Coronary artery (tissue), 2 donors: ENCODE measurements around the gene GASK1A.

Experiments used
- DNase-seq: peaks from one replicate; pipeline ENCODE4 v3.0.0-alpha.2; 2017; ENCODE audit warnings: low spot score
- H3K27ac ChIP-seq, 2 donors: fragments of 200-600 bp; sonication (generic); one replicate each; pipeline ENCODE4 v1.5.1; 2016 to 2019
- H3K4me3 ChIP-seq: fragments of 200-600 bp; sonication (generic); 2 replicates; pipeline ENCODE4 v1.5.1; 2016; ENCODE audit warnings: mild to moderate bottlenecking, moderate library complexity
- CTCF ChIP-seq: fragments of 200-600 bp; sonication (generic); IDR thresholded peaks from one replicate; pipeline ENCODE4 v1.5.1; 2019; ENCODE audit warnings: antibody characterized with exemption

Gene GASK1A

GRCh38 chr3:43010638-43011037 is 31.5 kb downstream of the GASK1A start:
- H3K27ac ChIP-seq: no peak overlapping the region
- DNase-seq: no peak
- no peak for TF ChIP-seq CTCF
- no peak overlapping the region for H3K4me3 ChIP-seq

GRCh38 chr3:43011638-43012037 is 32.5 kb downstream of the GASK1A start:
- no peak for DNase-seq
- H3K27ac ChIP-seq: no peak overlapping the region
- no peak overlapping the region for H3K4me3 ChIP-seq
- TF ChIP-seq CTCF: no peak

GRCh38 chr3:43012174-43012573 is 33.1 kb downstream of the GASK1A start:
- Histone ChIP-seq H3K4me3 (no peak overlapping the region), H3K27ac (no peak overlapping the region)
- TF ChIP-seq CTCF: no peak
- DNase-seq: no peak

- H3K4me3 ChIP-seq: no peak overlapping the region
- no peak for DNase-seq
- no peak for TF ChIP-seq CTCF
- no peak overlapping the region for H3K27ac ChIP-seq
Measured at GRCh38 chr3:43013256-43013655, 34.1 kb downstream of the GASK1A start.

GRCh38 chr3:43013743-43014155 is 34.6 kb downstream of the GASK1A start:
- DNase-seq: no peak
- no peak overlapping the region for H3K4me3 ChIP-seq
- H3K27ac ChIP-seq: no peak overlapping the region
- no peak for TF ChIP-seq CTCF

- TF ChIP-seq CTCF: no peak
- no peak overlapping the region for H3K27ac ChIP-seq
- DNase-seq: no peak
- H3K4me3 ChIP-seq: no peak overlapping the region
Measured at GRCh38 chr3:43014241-43014640, 35.1 kb downstream of the GASK1A start.

- no peak overlapping the region for H3K27ac ChIP-seq
- DNase-seq: no peak
Measured at GRCh38 chr3:43014956-43015355, 35.8 kb downstream of the GASK1A start.

More at GRCh38 chr3:43014956-43015355, 35.8 kb downstream of the GASK1A start:
- no peak for TF ChIP-seq CTCF
- no peak overlapping the region for H3K4me3 ChIP-seq
